Daoy (cell line): ENCODE results near the gene PLEKHA8. TPM values are rescaled to one million over a fixed set of nuclear protein-coding genes. Genes with fewer than 3 reads are reported as not detected.

Experiments
- DNase-seq: peaks from one replicate; pipeline ENCODE4 v3.0.0-alpha.2; 2015; ENCODE audit warnings: low read depth
- total RNA-seq: library from RNA; depleted of rRNA; stranded (reverse); fragments of >200 nt; shearing (Covaris generic); gene quantifications from 2 replicates; pipeline ENCODE4 v1.2.3, GENCODE V29; 2014

The PLEKHA8 gene
- total RNA-seq, 1 experiment from 2014 or later = 21.0 TPM

DNA sequence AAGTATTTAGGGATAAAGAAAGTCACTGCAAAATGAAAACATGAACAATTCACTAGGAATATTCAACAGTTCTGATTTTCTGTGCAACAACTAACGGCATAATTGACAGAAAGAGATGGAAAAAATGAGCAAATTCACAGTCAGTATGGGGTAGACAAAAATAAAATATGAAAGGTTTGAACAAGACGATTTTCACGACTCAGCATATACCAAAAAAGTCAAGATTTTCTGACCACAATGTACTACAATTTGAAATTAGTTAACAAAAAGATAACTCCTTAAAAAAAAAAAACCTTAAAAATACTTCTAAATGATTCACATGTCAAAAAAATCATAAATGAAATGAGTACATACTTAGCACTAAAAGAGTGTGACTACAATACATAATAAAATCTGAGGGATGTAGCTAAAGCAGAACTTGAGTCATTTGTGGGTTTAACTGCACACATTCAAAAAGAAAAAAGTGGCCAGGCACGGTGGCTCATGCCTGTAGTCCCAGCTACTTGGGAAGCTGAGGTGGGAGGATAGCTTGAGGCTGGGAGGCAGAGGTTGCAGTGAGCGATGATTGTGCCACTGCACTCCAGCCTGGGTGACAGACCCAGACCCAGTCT is 84.0 kb downstream of the PLEKHA8 start:
- no peak for DNase-seq

DNA sequence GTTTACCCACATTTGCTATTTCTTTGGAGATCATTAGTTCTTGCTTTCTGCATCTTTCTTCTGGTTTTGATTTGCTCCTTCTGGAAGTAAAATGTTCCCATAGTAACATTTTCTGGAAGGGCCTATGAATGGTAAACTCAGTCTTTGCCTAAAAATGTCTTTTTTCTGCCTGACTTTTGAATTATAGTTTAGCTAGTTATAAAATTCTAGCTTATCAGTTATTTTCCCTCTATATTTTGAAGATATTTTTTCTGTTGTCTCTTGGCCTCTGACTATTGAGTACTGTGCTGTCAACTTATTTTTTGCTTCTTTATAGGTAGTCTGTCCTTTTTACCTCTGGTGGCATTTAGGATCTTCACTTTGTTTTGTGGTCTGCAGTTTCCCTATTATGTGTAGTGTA is 84.9 kb downstream of the PLEKHA8 start:
- DNase-seq = no peak

DNA sequence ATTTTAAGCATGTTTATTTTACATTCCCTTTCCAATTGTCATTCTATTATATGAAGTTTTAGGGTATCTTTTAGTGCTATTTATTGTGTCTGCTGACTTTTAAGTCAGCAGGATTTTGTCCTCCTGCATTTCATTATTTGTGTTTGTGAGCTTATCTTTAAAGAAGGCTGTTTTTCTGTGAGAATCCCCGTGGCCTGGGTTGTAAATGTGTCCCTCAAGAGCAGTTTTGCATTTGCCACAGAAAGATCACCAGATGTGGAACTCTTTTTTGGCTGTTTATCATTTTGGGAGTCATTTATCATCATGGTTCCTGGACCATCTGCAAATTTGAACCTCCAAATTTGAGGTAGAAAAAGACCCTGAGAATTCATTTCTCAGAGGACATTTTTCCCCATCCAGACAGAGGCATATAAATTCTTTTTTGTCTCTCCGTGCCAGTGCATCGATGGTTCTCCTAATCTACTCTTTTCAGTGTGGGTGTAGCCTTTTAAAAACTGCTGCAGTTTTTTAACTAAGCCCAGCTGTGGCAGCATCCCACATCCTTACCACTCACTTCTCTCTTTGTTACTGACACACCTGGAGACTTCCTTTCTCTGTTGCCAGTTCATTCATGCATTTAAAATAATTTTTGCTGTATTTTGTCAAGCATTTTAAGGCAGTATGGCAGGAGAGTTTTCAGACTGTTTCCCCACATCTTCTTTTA is 86.5 kb downstream of the PLEKHA8 start:
- no peak for DNase-seq

DNA sequence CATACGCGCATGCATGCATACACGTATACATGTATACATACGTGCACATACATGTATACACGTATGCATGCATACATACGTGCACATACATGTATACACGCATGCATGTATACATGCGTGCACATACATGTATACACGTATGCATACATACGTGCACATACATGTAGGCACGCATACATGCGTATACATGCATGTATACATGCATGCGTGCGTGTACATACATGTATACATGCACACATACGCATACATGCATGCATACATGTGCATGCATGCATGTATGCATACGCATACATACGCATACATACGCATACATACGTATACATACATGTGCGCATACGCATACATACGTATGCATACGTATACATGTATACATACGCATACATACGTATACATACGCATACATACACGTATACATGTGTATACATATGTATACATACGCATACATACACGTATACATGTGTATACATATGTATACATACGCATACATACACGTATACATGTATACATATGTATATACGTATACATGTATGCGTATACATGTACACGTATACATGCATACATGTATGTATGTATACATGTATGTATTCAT is 87.6 kb downstream of the PLEKHA8 start:
- no peak for DNase-seq

DNA sequence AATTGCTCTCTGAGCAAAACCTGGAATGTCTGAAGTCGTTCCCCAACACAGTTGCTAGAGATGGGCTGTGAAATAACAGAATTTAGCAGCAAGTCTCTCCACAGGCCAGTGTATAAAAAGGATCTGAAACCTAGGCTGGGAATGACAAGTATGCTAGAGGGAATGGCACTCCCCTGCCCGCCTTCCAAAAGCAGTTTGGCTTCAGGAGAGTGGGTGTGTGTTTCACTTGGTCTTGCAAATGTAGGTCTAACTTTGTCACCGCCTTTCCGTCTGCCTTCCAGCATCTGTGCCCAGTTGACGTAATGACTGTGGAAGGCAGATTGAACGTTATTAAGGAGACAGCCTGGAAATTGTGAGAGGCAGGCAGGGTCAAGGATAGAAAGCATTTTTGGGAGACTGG is 88.6 kb downstream of the PLEKHA8 start:
- no peak for DNase-seq

DNA sequence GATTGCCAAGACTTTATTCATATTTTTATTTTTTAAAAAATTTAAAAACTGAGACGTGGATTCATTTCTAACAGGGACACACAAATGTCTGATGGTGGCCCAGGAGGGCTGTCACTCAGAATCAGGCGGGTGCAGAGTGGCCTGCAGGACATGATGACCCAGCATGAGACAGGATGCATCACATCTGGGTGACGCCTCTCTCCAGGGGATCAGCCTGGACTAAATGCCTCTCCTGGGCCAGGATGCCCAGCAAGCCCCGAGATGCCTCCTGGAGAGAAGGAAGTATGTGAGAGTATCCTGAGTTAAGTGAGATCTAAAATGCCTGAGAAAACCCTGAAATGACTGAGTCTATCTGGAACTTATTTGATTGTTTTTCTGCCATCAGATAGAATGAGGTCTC is 89.7 kb downstream of the PLEKHA8 start:
- DNase-seq = no peak

DNA sequence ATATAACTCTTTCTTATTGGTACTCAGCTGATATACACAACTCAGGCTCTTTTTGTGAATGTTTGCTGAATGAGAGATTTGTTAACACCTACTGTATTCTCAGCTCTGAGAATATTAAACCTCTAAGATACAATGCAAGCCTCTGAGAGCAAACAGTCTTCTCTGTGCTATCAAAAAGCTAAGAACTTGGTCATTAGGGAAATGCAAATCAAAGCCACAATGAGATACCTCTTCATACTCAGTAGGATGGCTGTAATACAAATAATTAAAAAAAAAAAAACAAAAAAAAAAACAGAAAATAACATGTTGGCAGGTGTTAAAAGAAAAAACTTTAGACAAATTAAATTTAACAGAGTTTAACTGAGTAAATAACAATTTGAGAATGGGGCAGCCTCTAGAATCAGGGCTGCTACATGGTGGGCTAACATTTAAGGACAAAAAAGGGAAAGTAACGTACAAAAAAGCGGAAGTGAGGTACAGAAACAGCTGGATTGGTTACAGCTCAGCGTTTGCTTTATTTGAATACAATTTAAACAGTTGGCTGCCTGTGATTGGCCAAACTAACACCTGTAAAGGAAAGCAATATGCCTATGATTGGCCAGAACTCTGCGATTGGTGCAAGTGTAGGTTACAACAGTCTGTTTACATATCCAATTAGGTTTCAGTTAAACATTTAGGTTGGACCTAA is 91.8 kb downstream of the PLEKHA8 start:
- DNase-seq = no peak

DNA sequence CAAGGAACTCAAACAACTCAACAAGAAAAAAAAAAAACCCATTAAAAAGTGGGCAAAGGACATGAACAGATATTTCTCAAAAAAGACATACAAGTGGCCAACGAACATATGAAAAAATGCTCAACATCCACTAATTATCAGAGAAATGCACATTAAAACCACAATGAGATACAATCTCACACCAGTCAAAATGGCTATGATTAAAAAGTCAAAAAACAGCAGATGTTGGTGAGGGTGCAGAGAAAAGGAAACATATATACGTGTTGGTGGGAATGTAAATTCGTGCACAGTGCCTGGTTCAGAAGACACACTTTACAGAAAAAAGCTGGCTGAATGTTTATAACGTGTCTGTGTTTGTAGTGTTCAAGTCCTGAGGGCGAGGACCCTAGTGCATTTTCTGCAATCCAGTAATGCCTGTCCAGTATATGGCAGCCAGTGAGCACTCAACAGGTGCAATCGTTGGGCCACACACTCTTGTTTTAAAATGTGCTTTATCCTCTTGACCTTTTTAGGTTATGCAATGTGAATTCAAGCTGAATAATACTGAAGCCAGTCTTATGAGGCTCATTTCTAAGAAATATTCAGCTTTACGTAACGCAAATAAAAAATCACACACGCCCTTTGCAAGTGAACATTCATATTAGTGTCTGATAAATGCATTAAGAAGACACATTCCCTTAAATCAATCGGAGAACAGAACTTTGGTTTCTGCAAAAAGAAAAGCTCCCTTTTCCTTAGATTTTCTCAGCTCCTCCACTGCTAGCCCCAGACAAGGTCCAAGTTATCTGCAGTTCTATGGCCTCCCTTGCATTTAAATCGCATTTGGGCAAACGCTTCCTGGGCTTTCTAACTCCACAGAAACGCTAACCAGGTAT is 105.8 kb downstream of the PLEKHA8 start:
- no peak for DNase-seq

DNA sequence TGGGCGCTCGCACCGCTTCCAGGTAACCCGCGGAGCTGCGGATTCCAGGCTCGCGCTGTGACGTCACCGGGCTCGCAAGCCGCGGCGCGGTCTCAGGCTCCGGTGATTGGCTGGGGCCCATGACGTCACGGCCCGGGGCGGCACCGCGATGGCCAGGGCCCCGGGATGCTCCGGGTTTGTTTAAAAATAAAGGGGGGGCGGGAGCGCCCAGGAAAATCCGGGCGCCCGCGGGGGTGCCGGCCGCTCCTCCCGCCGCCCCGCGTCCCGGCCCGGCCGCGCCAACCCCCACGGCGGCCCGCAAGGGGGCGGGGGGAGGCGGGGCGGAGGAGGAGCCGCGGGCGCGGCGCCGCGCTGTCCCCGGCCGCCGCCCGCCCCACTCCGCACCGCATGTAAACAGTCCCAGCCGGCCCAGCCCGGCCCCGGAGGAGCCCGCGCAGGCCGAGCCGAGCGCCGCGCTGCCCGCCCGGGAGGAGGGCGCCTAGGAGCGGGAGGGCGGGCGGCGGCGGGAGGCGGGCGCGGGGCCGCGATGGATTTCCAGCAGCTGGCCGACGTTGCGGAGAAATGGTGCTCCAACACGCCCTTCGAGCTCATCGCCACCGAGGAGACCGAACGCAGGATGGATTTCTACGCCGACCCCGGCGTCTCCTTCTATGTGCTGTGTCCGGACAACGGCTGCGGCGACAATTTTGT is 106.5 kb downstream of the PLEKHA8 start, which contains the start of gene MTURN:
TSS of gene MTURN (plus strand) at position 376 of the 690 bp plus-strand sequence. CDS start at position 527, 151 bp downstream.
- peak; percentile 91 for DNase-seq

DNA sequence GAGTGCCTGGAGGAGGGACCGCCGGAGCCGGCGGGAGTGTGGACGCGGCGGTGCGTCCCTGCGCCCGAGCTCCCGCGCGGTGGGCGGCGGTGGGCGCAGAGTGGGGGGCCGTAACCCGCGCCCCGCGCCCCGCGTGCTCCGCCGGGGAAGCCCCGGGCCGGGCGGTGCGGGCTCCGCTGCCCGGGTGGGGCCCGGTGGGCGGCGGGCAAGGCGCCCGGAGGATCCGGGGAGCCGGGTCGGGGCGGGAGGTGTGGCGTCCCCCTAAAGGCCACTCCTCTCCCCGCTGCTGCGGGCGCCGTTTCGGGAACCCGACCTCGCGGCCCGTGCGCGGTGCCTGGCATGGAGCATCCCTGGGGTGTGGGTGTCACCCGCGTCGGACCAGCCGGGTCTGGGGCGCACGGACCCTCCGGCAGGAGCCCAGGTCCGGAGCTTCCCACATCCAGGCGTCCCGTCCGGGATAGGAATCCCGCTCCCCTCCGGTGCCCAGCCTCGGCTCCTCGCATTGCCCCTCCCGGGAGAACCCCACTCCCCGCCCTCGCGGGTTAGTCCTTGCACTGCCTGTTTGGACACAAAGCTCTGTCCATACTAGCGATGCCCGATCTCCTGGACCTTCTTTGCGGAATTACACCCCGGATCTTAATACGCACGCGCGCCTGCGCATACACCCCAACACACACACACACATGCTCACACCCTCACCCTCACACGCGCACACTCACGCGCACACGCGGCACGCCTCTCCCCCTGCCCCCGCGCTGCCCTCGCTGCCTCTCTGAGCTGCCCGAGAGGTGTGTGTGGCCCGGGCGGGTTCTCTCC is 107.3 kb downstream of the PLEKHA8 start:
- peak; percentile 77 for DNase-seq

DNA sequence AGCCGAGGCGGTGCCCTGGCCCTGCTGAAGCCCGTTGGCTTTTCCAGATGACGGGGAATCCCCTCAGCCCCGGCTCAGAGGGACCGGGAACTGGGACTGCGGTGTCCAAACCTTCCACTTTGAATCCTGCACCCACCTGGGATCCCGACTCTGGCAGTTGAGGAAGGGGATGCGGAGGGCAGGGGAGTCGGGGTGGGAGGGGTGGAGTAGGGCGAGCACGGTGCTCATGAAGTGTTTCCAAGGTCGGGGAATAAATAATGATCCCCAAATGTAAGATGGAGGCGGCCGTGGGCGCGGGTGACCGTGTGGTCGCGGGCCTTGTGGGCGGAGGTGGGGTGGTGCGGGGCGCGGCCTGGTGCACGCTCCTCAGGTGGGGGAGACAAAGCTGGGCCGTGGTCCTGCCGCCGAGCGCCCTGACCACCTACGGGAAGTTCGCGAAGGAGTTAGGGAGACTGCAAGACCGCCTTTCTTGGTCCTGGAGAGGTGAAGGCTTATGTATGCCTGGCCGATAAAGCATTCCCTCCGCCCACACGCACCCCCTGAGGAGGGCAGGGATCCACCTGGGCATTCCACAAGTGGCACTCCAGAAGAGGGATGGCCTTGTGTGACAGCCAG is 108.0 kb downstream of the PLEKHA8 start:
- DNase-seq = peak; percentile 31

DNA sequence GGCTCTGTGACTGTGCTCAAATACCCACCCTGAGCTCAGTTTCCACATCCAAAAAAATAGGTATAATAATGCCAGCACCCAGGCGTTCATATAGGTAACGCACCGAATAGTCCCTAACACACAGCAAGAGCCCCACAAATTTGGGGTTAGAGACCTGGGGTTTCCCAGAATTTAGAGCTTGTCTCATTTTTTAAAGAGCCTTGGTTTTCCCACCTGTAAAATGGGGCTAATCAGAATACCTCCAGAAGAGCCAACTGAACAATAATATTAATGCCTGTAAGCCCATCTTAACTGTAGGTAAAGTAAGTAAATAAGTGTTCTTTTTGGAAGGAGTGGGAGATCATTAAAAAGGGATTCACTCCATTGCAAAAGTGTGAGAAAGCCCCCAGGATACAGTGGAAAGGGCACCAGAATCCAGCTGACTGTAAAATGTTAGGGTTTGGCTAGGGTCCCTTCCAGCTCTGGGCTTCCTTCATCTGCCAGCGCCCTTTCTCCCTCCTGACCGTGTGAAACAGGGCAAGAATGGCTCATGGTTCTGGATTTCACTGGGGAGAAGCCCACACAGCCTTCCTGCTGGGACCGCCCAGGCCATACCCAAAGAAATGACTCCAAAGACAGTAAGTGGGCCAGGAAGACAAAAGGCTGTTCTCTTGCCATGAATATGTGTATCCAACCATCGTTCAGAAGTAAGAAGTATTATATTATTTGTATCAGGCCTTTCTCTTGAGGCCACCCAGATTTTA is 108.7 kb downstream of the PLEKHA8 start:
- DNase-seq = no peak

DNA sequence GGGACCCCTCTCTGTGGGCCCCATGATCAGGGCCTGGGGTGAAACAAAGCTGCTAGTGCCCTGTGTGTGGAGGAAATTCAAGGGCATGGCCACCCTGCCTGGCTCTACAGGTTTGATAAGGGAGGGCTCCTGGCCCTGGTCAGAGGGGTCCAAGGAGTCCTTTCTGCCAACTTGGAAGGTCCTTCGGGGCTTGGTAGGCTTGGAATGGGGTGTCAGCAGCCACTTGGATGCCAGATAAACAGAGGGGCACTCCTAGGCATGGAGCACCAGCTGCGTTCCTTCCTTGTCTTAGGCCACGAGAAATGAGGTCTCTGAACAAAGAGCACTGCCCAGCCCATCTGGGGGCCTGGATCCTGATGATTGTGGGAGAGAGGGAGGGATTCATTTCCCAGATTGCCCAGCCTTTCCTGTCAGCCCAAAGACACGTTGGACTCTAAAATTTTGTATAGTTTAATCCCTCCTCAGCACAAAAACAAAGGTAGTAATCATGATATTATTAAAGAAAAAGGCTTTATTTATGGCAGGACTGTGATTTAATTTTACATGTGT is 111.7 kb downstream of the PLEKHA8 start:
- DNase-seq = no peak

DNA sequence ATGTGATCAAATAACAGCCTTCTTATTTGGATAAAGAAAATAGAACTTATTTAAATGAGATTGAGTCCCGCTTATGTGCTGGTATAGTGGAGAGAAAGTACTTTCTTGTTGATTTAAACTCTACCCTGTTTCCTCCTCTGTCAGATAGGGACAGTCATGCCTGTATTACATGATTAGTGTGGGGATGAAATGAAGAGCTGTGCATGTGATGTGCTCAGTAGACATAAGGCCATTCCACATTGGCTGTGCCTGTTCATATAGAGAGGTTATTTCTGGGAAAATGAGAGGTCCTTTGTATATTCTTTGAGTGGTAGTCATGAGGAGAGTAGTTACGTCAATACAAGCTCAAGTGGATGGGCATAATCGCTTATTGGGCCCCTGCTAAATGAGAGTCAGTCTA is 112.2 kb downstream of the PLEKHA8 start:
- no peak for DNase-seq

DNA sequence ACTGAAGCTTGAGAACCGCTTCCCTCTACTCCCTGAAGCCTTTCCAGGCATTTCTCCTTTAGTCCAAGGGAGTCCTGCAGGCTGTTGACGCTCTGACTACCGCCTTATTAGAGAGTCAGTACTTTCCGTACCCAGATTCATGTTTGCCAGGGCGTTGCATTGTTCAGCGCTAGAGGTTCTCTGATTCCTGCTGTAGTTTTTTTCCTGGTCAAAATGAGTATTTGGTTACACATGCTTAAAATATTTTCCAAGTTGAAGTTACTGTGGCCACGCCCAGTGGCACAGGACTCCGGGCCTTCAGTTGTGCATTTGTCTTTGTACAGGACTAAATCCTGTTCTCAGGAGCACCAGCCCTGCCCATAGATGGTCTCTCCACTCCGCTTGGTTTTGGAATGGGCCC is 114.5 kb downstream of the PLEKHA8 start:
- peak; percentile 73 for DNase-seq

DNA sequence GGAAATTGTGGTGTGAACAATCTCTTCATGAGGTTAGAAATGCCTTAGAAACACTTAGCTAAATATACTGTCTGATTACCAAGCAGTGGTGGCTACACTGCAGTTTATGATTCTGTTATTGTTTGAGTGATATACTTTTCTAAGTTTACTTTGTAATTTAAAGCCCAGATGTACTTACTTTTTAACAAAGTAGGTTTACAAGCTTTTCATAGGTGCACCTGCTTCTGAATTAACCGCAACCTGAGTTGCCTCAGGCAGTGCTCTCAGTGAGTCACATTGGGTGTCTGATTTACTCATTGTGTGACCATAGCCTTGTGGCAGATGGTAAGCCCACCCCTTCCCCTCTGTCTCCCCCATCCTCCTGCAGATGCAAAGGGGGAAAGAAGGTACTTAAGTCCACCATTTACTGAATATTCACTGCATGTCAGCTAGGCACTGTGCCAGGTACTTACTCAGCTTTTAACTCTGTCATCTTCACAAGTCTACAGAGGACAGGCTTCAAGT is 115.6 kb downstream of the PLEKHA8 start:
- DNase-seq = peak; percentile 74

DNA sequence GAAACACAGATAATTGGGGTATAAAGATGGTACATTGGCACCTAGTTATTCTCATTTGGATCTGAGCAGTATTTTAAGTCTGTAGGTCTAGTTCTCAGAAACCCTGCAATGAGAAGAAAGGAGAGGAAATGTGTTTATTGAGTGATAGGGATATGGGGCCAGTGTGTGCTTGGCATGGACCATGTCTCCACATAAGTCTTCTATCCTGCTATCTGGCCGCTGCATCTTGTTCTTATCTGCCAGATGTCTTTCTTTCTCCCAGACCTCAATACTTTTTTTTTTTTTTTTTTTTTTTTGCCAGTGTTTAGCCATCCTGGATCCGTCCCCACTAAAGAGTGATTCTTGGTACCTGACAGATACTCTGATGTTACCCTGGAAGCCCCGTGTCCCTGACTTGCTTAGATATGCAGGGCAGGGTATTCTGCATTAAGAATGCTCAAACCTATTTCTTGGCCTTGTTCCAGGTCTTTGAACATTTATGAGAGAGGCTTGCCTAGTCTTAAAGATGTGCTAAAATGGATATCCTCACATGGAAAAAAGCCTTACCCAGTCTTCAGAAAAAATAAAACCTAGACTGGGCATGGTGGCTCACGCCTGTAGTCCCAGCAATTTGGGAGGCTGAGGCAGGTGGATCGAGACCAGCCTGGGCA is 116.6 kb downstream of the PLEKHA8 start:
- no peak for DNase-seq

DNA sequence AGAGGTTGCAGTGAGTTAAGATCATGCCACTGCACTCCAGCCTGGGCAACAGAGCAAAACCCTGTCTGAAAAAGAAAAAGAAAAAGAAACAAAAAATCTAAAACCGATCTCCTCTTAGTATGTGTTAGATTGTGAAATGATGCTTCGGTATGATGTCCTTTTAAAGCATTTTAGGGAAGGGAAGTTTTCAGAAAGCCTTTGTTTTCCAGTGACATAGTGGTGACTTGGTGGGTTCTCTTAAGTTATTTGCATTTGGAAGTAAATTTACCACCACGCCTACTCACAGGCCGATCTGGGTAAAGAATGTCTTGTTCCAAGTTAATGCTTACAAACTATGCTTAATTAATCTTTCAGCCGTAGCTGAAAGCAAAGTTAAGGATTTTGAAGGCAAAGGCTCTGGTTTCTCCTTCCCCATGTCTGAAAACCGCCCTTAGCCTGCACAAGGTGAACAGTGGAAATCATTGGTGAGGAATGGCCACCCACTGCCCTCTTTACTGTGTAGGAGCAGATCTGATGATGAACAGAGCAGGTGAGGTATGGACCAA is 117.3 kb downstream of the PLEKHA8 start:
- no peak for DNase-seq
